CD14-positive monocyte (primary cell): ENCODE measurements around the gene CDCA4. TPM values are rescaled to one million over a fixed set of nuclear protein-coding genes. Genes with fewer than 3 reads are reported as not detected.

ENCODE experiments used
- DNase-seq, 3 donors: peaks; one replicate each; pipeline ENCODE4 v3.0.0-alpha.2; 2011 to 2022
- H2AFZ ChIP-seq: 2 replicates; pipeline ENCODE4 v1.6.0; 2012; ENCODE audit warnings: mild to moderate bottlenecking, low read depth, low read length, inconsistent platforms; ENCODE audit not compliant: insufficient read depth, poor library complexity, severe bottlenecking
- H3K27ac ChIP-seq, 2 donors: 1 replicate in 1 of 2; 2 replicates in 1 of 2; pipeline ENCODE4 v1.5.1; 2012 to 2013; ENCODE audit warnings: low read length in 2 of 2, control low read depth in 1 of 2, inconsistent platforms in 1 of 2, low read depth in 1 of 2, mild to moderate bottlenecking in 1 of 2
- H3K27me3 ChIP-seq, 2 donors: one replicate each; pipeline versions ENCODE4 v1.6.0 to v1.6.1; 2011 to 2013; ENCODE audit warnings: low read length in 2 of 2; ENCODE audit not compliant: control insufficient read depth in 2 of 2, insufficient read depth in 2 of 2
- H3K36me3 ChIP-seq, 2 donors: replicated peaks in 1 of 2; 1 replicate in 1 of 2; 2 replicates in 1 of 2; pipeline versions ENCODE4 v1.5.1 to v1.6.1; 2012 to 2013; ENCODE audit warnings: low read length in 2 of 2, control low read depth in 1 of 2, inconsistent platforms in 1 of 2, mild to moderate bottlenecking in 1 of 2; ENCODE audit not compliant: insufficient read depth in 2 of 2, control insufficient read depth in 1 of 2
- H3K4me1 ChIP-seq, 2 donors: 1 replicate in 1 of 2; 2 replicates in 1 of 2; pipeline versions ENCODE4 v1.5.1 to v1.6.1; 2012 to 2013; ENCODE audit warnings: low read length in 2 of 2, control low read depth in 1 of 2, inconsistent platforms in 1 of 2, mild to moderate bottlenecking in 1 of 2, moderate library complexity in 1 of 2; ENCODE audit not compliant: insufficient read depth in 2 of 2, control insufficient read depth in 1 of 2
- H3K4me2 ChIP-seq: replicated peaks from 2 replicates; pipeline ENCODE3; 2012; ENCODE audit warnings: low read length, moderate library complexity, mild to moderate bottlenecking; ENCODE audit not compliant: poor library complexity, severe bottlenecking; ENCODE audit errors: extremely low read depth
- H3K4me3 ChIP-seq, 3 experiments: fragments of 200-600 bp in 1 of 3; sonication (generic) in 1 of 3; replicated peaks in 1 of 3; 1 replicate in 2 of 3; 2 replicates in 1 of 3; pipeline ENCODE4 v1.5.1; 2011 to 2013; ENCODE audit warnings: low read length in 3 of 3, mild to moderate bottlenecking in 3 of 3, control low read depth in 2 of 3, low read depth in 2 of 3, inconsistent platforms in 1 of 3, moderate library complexity in 1 of 3
- H3K79me2 ChIP-seq: 2 replicates; pipeline ENCODE4 v1.6.0; 2012; ENCODE audit warnings: mild to moderate bottlenecking, control low read depth, inconsistent platforms, low read length, moderate library complexity; ENCODE audit not compliant: insufficient read depth
- H3K9ac ChIP-seq: 2 replicates; pipeline ENCODE4 v1.6.0; 2017; ENCODE audit warnings: low read length, mild to moderate bottlenecking; ENCODE audit not compliant: insufficient read depth, poor library complexity, severe bottlenecking
- H3K9me3 ChIP-seq, 2 donors: replicated peaks in 1 of 2; 1 replicate in 1 of 2; 2 replicates in 1 of 2; pipeline versions ENCODE4 v1.5.1 to v1.6.1; 2012 to 2013; ENCODE audit warnings: low read length in 2 of 2, control low read depth in 1 of 2; ENCODE audit not compliant: control insufficient read depth in 1 of 2, insufficient read depth in 1 of 2
- H4K20me1 ChIP-seq: 2 replicates; pipeline ENCODE4 v1.6.0; 2012; ENCODE audit warnings: mild to moderate bottlenecking, low read length, control low read depth, moderate library complexity; ENCODE audit not compliant: insufficient read depth
- H3K27ac Mint-ChIP-seq, 7 donors: one replicate each; pipeline ENCODE4 v1.8.0; 2020; ENCODE audit warnings: mild to moderate bottlenecking in 7 of 7, mixed read lengths in 7 of 7, moderate library complexity in 6 of 7, inconsistent platforms in 2 of 7
- H3K27me3 Mint-ChIP-seq, 3 donors: one replicate each; pipeline ENCODE4 v1.8.0; 2021 to 2022; ENCODE audit warnings: low read depth in 3 of 3, mild to moderate bottlenecking in 3 of 3, mixed read lengths in 3 of 3, moderate library complexity in 3 of 3, inconsistent platforms in 1 of 3
- H3K36me3 Mint-ChIP-seq, 2 donors: one replicate each; pipeline ENCODE4 v1.8.0; 2020; ENCODE audit warnings: mixed read lengths in 2 of 2, inconsistent platforms in 1 of 2, mild to moderate bottlenecking in 1 of 2
- H3K4me1 Mint-ChIP-seq: one replicate; pipeline ENCODE4 v1.8.0; 2020; ENCODE audit warnings: mild to moderate bottlenecking, mixed read lengths
- H3K4me3 Mint-ChIP-seq, 2 donors: one replicate each; pipeline ENCODE4 v1.8.0; 2020; ENCODE audit warnings: mild to moderate bottlenecking in 2 of 2, mixed read lengths in 2 of 2, moderate library complexity in 1 of 2
- H3K9me3 Mint-ChIP-seq, 7 donors: one replicate each; pipeline ENCODE4 v1.8.0; 2020 to 2022; ENCODE audit warnings: mixed read lengths in 7 of 7, mild to moderate bottlenecking in 6 of 7, moderate library complexity in 6 of 7, inconsistent platforms in 2 of 7
- WGBS: methylation state at CpG from one replicate; pipeline ENCODE4 v1.1.5; 2013; ENCODE audit warnings: missing lambda C conversion rate; ENCODE audit not compliant: insufficient coverage; 5-methylcytosine and 5-hydroxymethylcytosine counted together
- intact Hi-C, 2 donors: fragments of 100-400 bp; cut with micrococcal nuclease; formaldehyde crosslinking; loops; one replicate each; pipeline versions ENCODE4 v1.15.0 to v1.15.1; 2023
- polyA plus RNA-seq, 3 donors: library from polyadenylated mRNA; depleted of rRNA in 1 of 3; unstranded in 2 of 3; stranded (reverse) in 1 of 3; fragments of 300-500 nt in 2 of 3; fragments of >200 nt in 1 of 3; fragmentation: Illumina TruSeq in 2 of 3; gene quantifications; 1 replicate in 2 of 3; 2 replicates in 1 of 3; pipeline ENCODE4 v1.2.3, GENCODE V29; 2012 to 2021
- TF ChIP-seq, protein P1 (sequence below): fragments of 200-600 bp; IDR thresholded peaks from one replicate; pipeline ENCODE4 v1.8.0; 2022; ENCODE audit warnings: antibody characterized with exemption, mild to moderate bottlenecking

CDCA4 gene
- polyA plus RNA-seq, 3 donors: 8.6 to 12.0 (median 11.6) TPM

DNA sequence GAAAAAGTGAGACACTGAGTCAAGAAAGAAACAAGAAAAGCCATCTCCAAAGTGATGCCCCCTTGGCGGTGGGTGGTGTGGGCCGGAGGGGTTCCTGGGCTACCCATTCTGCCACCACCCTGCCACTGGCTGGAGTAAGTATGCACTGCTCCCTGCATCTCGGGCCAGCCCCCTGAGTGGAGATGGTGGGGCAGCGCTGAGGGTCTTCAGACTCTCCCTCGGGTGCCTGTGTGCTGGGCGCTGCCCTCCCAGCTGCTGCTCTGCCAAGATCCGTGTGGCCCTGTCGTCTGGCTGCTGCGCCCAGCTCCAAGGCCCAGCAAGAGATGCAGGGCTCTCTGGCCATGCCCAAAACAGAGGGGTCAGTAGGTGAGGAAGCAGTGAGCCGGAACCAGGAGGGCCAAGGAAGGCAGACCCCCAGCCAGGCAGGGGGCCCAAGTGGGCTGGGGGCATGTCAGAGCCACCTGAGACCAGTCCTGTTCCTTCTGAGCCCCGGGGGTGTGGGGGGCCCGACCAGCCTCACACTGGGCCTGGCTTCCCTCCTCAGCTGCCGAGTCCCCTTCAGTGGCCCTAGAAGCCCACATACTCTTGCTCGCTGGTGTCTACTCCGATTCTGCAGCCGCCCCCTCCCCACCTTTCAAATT, 39.2 kb upstream of the CDCA4 start:
- DNase-seq: peak in 1 of 3 donors; percentile 8
- Mint-ChIP-seq H3K27me3 (peaks cover 0 to 3% (median 0%) of the 10 kb centered on the region in 3 donors), H3K36me3 (peaks cover 36 to 53% of the 10 kb centered on the region in 2 donors), H3K4me1 (peaks cover 68% of the 10 kb centered on the region), H3K4me3 (peak overlapping the region; percentile 77 to 85), H3K9me3 (peaks cover 0 to 3% (median 0%) of the 10 kb centered on the region in 7 donors), H3K27ac (peak overlapping the region; percentile 89 to 99 (median 92))
- H3K27me3 ChIP-seq: no peaks in the 10 kb centered on the region
- peak overlapping the region; percentile 89 for H3K4me2 ChIP-seq
- peaks cover 23 to 31% of the 10 kb centered on the region in 2 donors for H3K36me3 ChIP-seq
- H3K9me3 ChIP-seq: no peaks in the 10 kb centered on the region
- peaks cover 100% of the 10 kb centered on the region for H3K79me2 ChIP-seq
- peaks cover 70% of the 10 kb centered on the region for H4K20me1 ChIP-seq
- peak overlapping the region; percentile 89 for H3K9ac ChIP-seq
- 65% methylated on average over 13 of the region's 16 CpGs for WGBS
- intact Hi-C loops: loop anchor here (5.0 to 10.0 kb wide), 2 partner anchors 32 to 425 kb away; partner anchors contain the start of gene CRIP1 (in 1 of the 2)
- peak overlapping the region in 2 of 3 experiments; percentile 51 to 87 for H3K4me3 ChIP-seq
- TF ChIP-seq, protein P1, sequence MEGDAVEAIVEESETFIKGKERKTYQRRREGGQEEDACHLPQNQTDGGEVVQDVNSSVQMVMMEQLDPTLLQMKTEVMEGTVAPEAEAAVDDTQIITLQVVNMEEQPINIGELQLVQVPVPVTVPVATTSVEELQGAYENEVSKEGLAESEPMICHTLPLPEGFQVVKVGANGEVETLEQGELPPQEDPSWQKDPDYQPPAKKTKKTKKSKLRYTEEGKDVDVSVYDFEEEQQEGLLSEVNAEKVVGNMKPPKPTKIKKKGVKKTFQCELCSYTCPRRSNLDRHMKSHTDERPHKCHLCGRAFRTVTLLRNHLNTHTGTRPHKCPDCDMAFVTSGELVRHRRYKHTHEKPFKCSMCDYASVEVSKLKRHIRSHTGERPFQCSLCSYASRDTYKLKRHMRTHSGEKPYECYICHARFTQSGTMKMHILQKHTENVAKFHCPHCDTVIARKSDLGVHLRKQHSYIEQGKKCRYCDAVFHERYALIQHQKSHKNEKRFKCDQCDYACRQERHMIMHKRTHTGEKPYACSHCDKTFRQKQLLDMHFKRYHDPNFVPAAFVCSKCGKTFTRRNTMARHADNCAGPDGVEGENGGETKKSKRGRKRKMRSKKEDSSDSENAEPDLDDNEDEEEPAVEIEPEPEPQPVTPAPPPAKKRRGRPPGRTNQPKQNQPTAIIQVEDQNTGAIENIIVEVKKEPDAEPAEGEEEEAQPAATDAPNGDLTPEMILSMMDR: no peak
- H3K4me1 ChIP-seq: peaks cover 70 to 72% of the 10 kb centered on the region in 2 donors
- H2AFZ ChIP-seq: no peak overlapping the region
- H3K27ac ChIP-seq: peak overlapping the region; percentile 99 to 100

DNA sequence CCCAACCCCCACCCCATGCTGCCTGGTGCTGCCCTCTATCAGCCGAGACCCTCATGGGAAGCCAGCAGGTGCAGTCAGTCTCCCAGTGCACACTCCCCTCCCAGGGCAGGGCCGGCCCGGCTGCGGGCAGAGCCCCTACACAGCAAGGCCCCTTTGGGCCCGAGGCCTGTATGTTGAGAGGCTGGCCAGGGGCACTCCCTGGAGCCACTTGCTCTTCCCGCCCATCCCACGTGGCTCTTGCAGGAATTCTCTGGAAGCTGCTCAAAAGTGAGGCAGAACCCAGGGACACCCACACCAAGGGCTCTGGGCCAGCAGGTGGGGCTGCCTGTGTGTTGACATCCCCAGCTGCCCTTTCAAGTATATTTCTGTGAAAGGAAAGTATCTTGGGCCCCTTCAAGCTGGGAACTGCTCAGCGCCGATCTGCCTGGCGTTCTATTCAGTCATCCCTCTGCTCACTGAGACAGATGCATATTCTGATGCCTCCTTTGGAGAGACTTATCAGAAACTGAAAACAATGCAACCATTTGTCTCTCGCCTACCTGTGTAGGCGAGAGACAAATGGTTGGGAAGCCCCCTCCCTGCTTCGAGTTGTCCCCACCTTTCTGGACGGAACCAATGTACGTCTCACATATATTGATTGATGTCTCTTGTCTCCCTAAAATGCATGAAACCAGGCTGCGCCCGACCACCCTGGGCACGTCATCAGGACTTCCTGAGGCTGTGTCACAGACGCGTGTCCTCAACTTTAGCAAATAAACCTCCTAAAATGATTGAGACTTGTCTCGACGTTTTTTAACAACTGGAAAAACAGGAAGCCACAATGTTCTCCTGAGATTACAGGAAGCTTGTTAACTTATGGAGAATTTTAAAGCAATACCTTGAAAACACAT, 38.4 kb upstream of the CDCA4 start:
- peak overlapping the region; percentile 87 to 99 (median 89) for H3K27ac Mint-ChIP-seq
- Histone ChIP-seq H3K27ac (peak overlapping the region; percentile 99 to 100), H2AFZ (no peak overlapping the region), H4K20me1 (peaks cover 78% of the 10 kb centered on the region), H3K9ac (peak overlapping the region; percentile 89), H3K4me3 (peak overlapping the region in 1 of 3 experiments; percentile 87), H3K9me3 (no peaks in the 10 kb centered on the region), H3K4me1 (peaks cover 64 to 65% of the 10 kb centered on the region in 2 donors), H3K27me3 (no peaks in the 10 kb centered on the region), H3K4me2 (peak overlapping the region; percentile 89), H3K36me3 (peaks cover 31 to 39% of the 10 kb centered on the region in 2 donors), H3K79me2 (peaks cover 96% of the 10 kb centered on the region)
- TF ChIP-seq, protein P1: peak; percentile 25
- WGBS: 46% methylated on average over 18 of the region's 22 CpGs
- H3K4me3 Mint-ChIP-seq: peak overlapping the region; percentile 77 to 85
- peaks cover 63% of the 10 kb centered on the region for H3K4me1 Mint-ChIP-seq
- intact Hi-C loops: loop anchor here (5.0 kb wide), 1 partner anchor 33 kb away; no protein-coding TSS in a partner anchor
- peaks cover 0 to 3% (median 0%) of the 10 kb centered on the region in 7 donors for H3K9me3 Mint-ChIP-seq
- peaks cover 35 to 59% of the 10 kb centered on the region in 2 donors for H3K36me3 Mint-ChIP-seq
- peak in 2 of 3 donors; percentile 44 to 52 for DNase-seq
- H3K27me3 Mint-ChIP-seq: peaks cover 0 to 3% (median 0%) of the 10 kb centered on the region in 3 donors
